Keratinocyte (primary cell): ENCODE measurements around the gene SAMD10. TPM values are rescaled to one million over a fixed set of nuclear protein-coding genes. Genes with fewer than 3 reads are reported as not detected.

Experiments used
- DNase-seq: peaks from one replicate; pipeline ENCODE4 v3.0.0-alpha.2; 2011; ENCODE audit warnings: low read depth, missing footprints, low spot score
- FAIRE-seq: peaks from 2 replicates; lab custom pipeline; 2011; peaks lifted over from hg19 to GRCh38; lab: Jason Lieb, UNC
- H2AFZ ChIP-seq: 2 replicates; pipeline ENCODE4 v1.6.0; 2012; ENCODE audit warnings: low read length, control low read depth, inconsistent platforms; ENCODE audit not compliant: control insufficient read depth
- H3K27ac ChIP-seq: 2 replicates; pipeline ENCODE4 v1.5.1; 2011; ENCODE audit warnings: low read length; ENCODE audit not compliant: control insufficient read depth, insufficient read depth
- H3K27me3 ChIP-seq: 3 replicates; pipeline ENCODE4 v1.6.0; 2011; ENCODE audit warnings: low read length; ENCODE audit not compliant: control insufficient read depth, insufficient read depth; ENCODE audit errors: extremely low read depth
- H3K36me3 ChIP-seq, 2 experiments: 2 replicates in 1 of 2; 3 replicates in 1 of 2; pipeline ENCODE4 v1.5.1; 2011; ENCODE audit warnings: low read length in 2 of 2, mild to moderate bottlenecking in 1 of 2; ENCODE audit not compliant: control insufficient read depth in 2 of 2, insufficient read depth in 2 of 2; ENCODE audit errors: extremely low read depth in 1 of 2
- H3K4me1 ChIP-seq: 3 replicates; pipeline ENCODE4 v1.5.1; 2011; ENCODE audit warnings: low read length; ENCODE audit not compliant: control insufficient read depth, insufficient read depth; ENCODE audit errors: extremely low read depth
- H3K4me2 ChIP-seq: 3 replicates; pipeline ENCODE4 v1.6.0; 2011; ENCODE audit warnings: low read depth, low read length; ENCODE audit not compliant: control insufficient read depth, insufficient read depth; ENCODE audit errors: extremely low read depth
- H3K4me3 ChIP-seq, 3 experiments: fragments of 200-600 bp in 1 of 3; sonication (generic) in 1 of 3; 2 replicates in 2 of 3; 3 replicates in 1 of 3; pipeline ENCODE4 v1.5.1; 2011 to 2016; ENCODE audit warnings: low read length in 3 of 3, mild to moderate bottlenecking in 3 of 3, control low read depth in 2 of 3, inconsistent platforms in 1 of 3, low read depth in 1 of 3, mixed read lengths in 1 of 3, mixed run types in 1 of 3, moderate library complexity in 1 of 3; ENCODE audit not compliant: control insufficient read depth in 2 of 3, insufficient read depth in 2 of 3; ENCODE audit errors: extremely low read depth in 1 of 3
- H3K79me2 ChIP-seq: 2 replicates; pipeline ENCODE4 v1.6.0; 2012; ENCODE audit warnings: low read length; ENCODE audit not compliant: control insufficient read depth, insufficient read depth
- H3K9ac ChIP-seq: 3 replicates; pipeline ENCODE4 v1.6.0; 2011; ENCODE audit warnings: low read length; ENCODE audit not compliant: control insufficient read depth, insufficient read depth; ENCODE audit errors: extremely low read depth
- H3K9me1 ChIP-seq: 3 replicates; pipeline ENCODE4 v1.6.0; 2011; ENCODE audit warnings: low read length; ENCODE audit not compliant: control insufficient read depth, insufficient read depth; ENCODE audit errors: extremely low read depth
- H3K9me3 ChIP-seq: 2 replicates; pipeline ENCODE4 v1.5.1; 2012; ENCODE audit warnings: low read depth, low read length; ENCODE audit not compliant: control insufficient read depth
- H4K20me1 ChIP-seq: 3 replicates; pipeline ENCODE4 v1.6.0; 2011; ENCODE audit warnings: low read length; ENCODE audit not compliant: control insufficient read depth, insufficient read depth; ENCODE audit errors: extremely low read depth
- EZH2 ChIP-seq: IDR thresholded peaks from one replicate; pipeline ENCODE4 v1.6.1; 2012; ENCODE audit warnings: inconsistent platforms, mild to moderate bottlenecking, low read length, moderate library complexity
- dilution Hi-C: fragments of 300-500 bp; cut with MboI; formaldehyde crosslinking; loops from one replicate; pipeline ENCODE4 v1.7.0; 2020; ENCODE audit warnings: low sequenced_read_pairs; ENCODE audit not compliant: extremely low pct_ligation_motif_present
- polyA plus RNA-seq, 5 experiments: library from polyadenylated mRNA; depleted of rRNA in 3 of 5; stranded (reverse) in 3 of 5; stranded (forward) in 1 of 5; unstranded in 1 of 5; fragments of >200 nt; gene quantifications; 1 replicate in 1 of 5; 2 replicates in 3 of 5; 3 replicates in 1 of 5; pipeline versions ENCODE4 v1.2.1 to v1.2.3, GENCODE V29; 2011 to 2012; ENCODE audit warnings: missing spikeins in 2 of 5, low read depth in 1 of 5, low replicate concordance in 1 of 5
- TF ChIP-seq, protein P1 (sequence below), 3 experiments: IDR thresholded peaks in 1 of 3; conservative IDR thresholded peaks in 1 of 3; optimal IDR thresholded peaks in 1 of 3; 2 replicates in 2 of 3; 3 replicates in 1 of 3; pipeline versions ENCODE3 to v1.5.1; 2011; ENCODE audit warnings: low read length in 3 of 3, mild to moderate bottlenecking in 3 of 3, moderate library complexity in 2 of 3, control low read depth in 1 of 3, inconsistent platforms in 1 of 3; ENCODE audit not compliant: insufficient read depth in 2 of 3; ENCODE audit errors: extremely low read depth in 1 of 3

The SAMD10 gene
- polyA plus RNA-seq, 1 donor (not counting 4 experiments of a cell fraction or from before 2014, with no cell fraction given): 0.45 TPM

DNA sequence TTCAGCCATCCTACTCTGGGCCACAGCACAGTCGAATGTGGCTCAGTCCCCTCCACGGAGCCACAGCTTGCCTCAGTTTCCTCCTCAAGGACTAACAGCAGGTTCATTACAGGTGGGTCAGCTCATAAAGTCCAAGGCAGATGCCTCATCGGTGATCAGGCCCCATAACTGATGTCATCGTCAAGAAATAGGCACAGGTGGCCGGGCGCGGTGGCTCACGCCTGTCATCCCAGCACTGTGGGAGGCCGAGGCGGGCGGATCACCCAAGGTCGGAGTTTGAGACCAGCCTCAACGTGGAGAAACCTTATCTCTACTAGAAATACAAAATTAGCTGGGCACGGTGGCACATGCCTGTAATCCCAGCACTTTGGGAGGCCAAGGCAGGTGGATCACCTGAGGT, 26.7 kb downstream of the SAMD10 start:
- Histone ChIP-seq H3K79me2 (peaks cover 70% of the 10 kb centered on the region), H2AFZ (no peak overlapping the region), H3K9me3 (no peaks in the 10 kb centered on the region), H3K4me1 (peaks cover 61% of the 10 kb centered on the region), H3K4me2 (no peak overlapping the region), H3K27ac (no peak overlapping the region), H3K36me3 (peaks cover 3 to 4% of the 10 kb centered on the region in 2 experiments), H3K9ac (no peak overlapping the region), H3K9me1 (peaks cover 8% of the 10 kb centered on the region), H3K4me3 (no peak overlapping the region), H3K27me3 (no peaks in the 10 kb centered on the region), H4K20me1 (peaks cover 46% of the 10 kb centered on the region)
- no peak for TF ChIP-seq EZH2
- TF ChIP-seq, protein P1, sequence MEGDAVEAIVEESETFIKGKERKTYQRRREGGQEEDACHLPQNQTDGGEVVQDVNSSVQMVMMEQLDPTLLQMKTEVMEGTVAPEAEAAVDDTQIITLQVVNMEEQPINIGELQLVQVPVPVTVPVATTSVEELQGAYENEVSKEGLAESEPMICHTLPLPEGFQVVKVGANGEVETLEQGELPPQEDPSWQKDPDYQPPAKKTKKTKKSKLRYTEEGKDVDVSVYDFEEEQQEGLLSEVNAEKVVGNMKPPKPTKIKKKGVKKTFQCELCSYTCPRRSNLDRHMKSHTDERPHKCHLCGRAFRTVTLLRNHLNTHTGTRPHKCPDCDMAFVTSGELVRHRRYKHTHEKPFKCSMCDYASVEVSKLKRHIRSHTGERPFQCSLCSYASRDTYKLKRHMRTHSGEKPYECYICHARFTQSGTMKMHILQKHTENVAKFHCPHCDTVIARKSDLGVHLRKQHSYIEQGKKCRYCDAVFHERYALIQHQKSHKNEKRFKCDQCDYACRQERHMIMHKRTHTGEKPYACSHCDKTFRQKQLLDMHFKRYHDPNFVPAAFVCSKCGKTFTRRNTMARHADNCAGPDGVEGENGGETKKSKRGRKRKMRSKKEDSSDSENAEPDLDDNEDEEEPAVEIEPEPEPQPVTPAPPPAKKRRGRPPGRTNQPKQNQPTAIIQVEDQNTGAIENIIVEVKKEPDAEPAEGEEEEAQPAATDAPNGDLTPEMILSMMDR (optimal IDR thresholded peaks at IDR 0.05 in 1 of 3, IDR thresholded peaks at IDR 0.05 in 1 of 3, conservative IDR thresholded peaks at IDR 0.05 in 1 of 3; ENCODE audit: extremely low read depth in 1 of 3, insufficient read depth in 2 of 3, low read length in 3 of 3): no peak
- DNase-seq (no peak), FAIRE-seq (no peak)
- dilution Hi-C loops: no loop called here

DNA sequence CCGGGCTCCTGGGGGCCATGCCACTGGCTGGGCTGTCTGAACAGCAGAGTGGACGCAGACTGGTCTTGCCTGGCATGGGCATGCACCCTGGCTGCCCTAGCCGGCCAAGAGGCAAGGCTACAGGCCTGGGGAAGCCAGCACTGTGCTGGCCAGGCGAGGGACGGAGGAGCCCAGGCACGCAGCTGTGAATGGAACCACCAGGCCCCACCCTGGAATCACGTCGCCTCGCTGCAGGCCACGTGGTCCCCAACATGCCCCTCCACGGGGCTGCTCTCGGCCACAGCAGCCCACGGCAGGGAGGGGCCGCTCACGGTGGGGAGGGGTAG, 27.3 kb downstream of the SAMD10 start:
- H3K4me2 ChIP-seq: no peak overlapping the region
- DNase-seq (no peak), FAIRE-seq (no peak)
- H3K27ac ChIP-seq: no peak overlapping the region
- dilution Hi-C loops: no loop called here
- H3K9me3 ChIP-seq: no peaks in the 10 kb centered on the region
- H4K20me1 ChIP-seq: peaks cover 52% of the 10 kb centered on the region
- H3K9me1 ChIP-seq: peaks cover 8% of the 10 kb centered on the region
- no peak for TF ChIP-seq EZH2
- TF ChIP-seq, protein P1 (optimal IDR thresholded peaks at IDR 0.05 in 1 of 3, IDR thresholded peaks at IDR 0.05 in 1 of 3, conservative IDR thresholded peaks at IDR 0.05 in 1 of 3; ENCODE audit: extremely low read depth in 1 of 3, insufficient read depth in 2 of 3, low read length in 3 of 3): no peak
- H3K36me3 ChIP-seq: peaks cover 4 to 7% of the 10 kb centered on the region in 2 experiments
- no peaks in the 10 kb centered on the region for H3K27me3 ChIP-seq
- no peak overlapping the region for H3K9ac ChIP-seq
- H3K4me3 ChIP-seq: no peak overlapping the region
- H3K4me1 ChIP-seq: peaks cover 59% of the 10 kb centered on the region
- H3K79me2 ChIP-seq: peaks cover 76% of the 10 kb centered on the region
- H2AFZ ChIP-seq: no peak overlapping the region
